ENCODE measurements around the gene EPG5. TPM values are rescaled to one million over a fixed set of nuclear protein-coding genes. Genes with fewer than 3 reads are reported as not detected.

Gene EPG5
- polyA plus RNA-seq, 1 donor from 2014 or later = 18.0 TPM

DNA sequence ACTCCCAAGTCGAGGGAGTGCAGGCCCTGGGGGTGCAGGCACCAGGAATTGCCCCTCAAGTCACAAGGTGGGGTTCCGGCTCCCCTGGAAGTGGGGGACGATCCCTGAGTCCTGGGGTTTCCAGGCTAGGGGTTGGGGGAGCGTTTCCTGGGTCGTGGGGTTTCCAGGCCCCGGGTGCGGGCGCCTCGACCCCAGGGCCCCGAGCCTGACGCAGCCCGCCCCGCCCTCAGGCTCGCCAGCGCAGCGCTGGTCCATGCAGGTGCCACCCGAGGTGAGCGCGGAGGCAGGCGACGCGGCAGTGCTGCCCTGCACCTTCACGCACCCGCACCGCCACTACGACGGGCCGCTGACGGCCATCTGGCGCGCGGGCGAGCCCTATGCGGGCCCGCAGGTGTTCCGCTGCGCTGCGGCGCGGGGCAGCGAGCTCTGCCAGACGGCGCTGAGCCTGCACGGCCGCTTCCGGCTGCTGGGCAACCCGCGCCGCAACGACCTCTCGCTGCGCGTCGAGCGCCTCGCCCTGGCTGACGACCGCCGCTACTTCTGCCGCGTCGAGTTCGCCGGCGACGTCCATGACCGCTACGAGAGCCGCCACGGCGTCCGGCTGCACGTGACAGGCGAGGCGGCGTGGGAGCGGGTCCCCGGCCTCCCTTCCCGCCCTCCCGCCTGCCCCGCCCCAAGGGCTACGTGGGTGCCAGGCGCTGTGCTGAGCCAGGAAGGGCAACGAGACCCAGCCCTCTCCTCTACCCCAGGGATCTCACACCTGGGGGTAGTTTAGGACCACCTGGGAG, 129.7 kb downstream of the EPG5 start:
- Histone ChIP-seq H3K9me2 (ENCODE audit: insufficient read depth, low read length) (no peaks in the 10 kb centered on the region), H3F3A (ENCODE audit: insufficient read depth, low read length, poor library complexity, severe bottlenecking) (no peaks in the 10 kb centered on the region), H3K9me3 (ENCODE audit: low read length) (no peaks in the 10 kb centered on the region), H4K20me1 (ENCODE audit: insufficient read depth) (no peaks in the 10 kb centered on the region), H2AFZ (ENCODE audit: low read depth, low read length) (no peak overlapping the region), H3K27ac (ENCODE audit: low read length) (no peak overlapping the region), H3K79me2 (replicated peaks; ENCODE audit: insufficient read depth, low read length) (no peaks in the 10 kb centered on the region), H3K36me3 (ENCODE audit: insufficient read depth, low read length) (no peaks in the 10 kb centered on the region), H3K9ac (ENCODE audit: low read length) (no peak overlapping the region), H3K4me2 (ENCODE audit: low read length) (no peak overlapping the region), H3K27me3 (ENCODE audit: insufficient read depth, low read depth, low read length) (peaks cover 33% of the 10 kb centered on the region), H3K4me3 (ENCODE audit: low read length) (peak overlapping the region; percentile 60)
- TF ChIP-seq CTCF (IDR thresholded peaks at IDR 0.05; ENCODE audit: poor library complexity, severe bottlenecking) (peak; percentile 55), MXI1 (conservative IDR thresholded peaks at IDR 0.05; ENCODE audit: poor library complexity, severe bottlenecking) (no peak)

- no peak for TF ChIP-seq RAD21 (conservative IDR thresholded peaks at IDR 0.05)
- no peak for TF ChIP-seq TAF1 (IDR thresholded peaks at IDR 0.05; ENCODE audit: low read depth)
- no peak for TF ChIP-seq EP300 (conservative IDR thresholded peaks at IDR 0.05; ENCODE audit: poor library complexity, severe bottlenecking)
- no peak for TF ChIP-seq SMC3 (conservative IDR thresholded peaks at IDR 0.05; ENCODE audit: poor library complexity)
- no peak for TF ChIP-seq CTCF (IDR thresholded peaks at IDR 0.05; ENCODE audit: poor library complexity, severe bottlenecking)
- TF ChIP-seq POLR2AphosphoS5 (IDR thresholded peaks at IDR 0.05) = no peak
- Histone ChIP-seq H3K9me3 (ENCODE audit: low read length) (no peaks in the 10 kb centered on the region), H3K79me2 (replicated peaks; ENCODE audit: insufficient read depth, low read length) (no peaks in the 10 kb centered on the region), H3K27ac (ENCODE audit: low read length) (no peak overlapping the region), H3K4me2 (ENCODE audit: low read length) (no peak overlapping the region), H3K4me3 (ENCODE audit: low read length) (no peak overlapping the region), H4K20me1 (ENCODE audit: insufficient read depth) (no peaks in the 10 kb centered on the region), H3K9me2 (ENCODE audit: insufficient read depth, low read length) (no peaks in the 10 kb centered on the region), H3K9ac (ENCODE audit: low read length) (no peak overlapping the region), H2AFZ (ENCODE audit: low read depth, low read length) (no peak overlapping the region), H3K27me3 (ENCODE audit: insufficient read depth, low read depth, low read length) (peaks cover 33% of the 10 kb centered on the region), H3F3A (ENCODE audit: insufficient read depth, low read length, poor library complexity, severe bottlenecking) (no peaks in the 10 kb centered on the region), H3K36me3 (ENCODE audit: insufficient read depth, low read length) (no peaks in the 10 kb centered on the region)
Observed at GRCh38 chr18:45836242-45837205, 130.6 kb downstream of the EPG5 start.
